Neural cell (in vitro differentiated cells): Measurements from ENCODE around the gene DLK1. TPM values are rescaled to one million over a fixed set of nuclear protein-coding genes. Genes with fewer than 3 reads are reported as not detected.

Experiments used
- H2AFZ ChIP-seq: fragments of 200-600, 300-800 bp; sonication (generic), shearing (Covaris generic); 2 replicates; pipeline ENCODE4 v1.6.0; 2014; ENCODE audit warnings: low read depth, mild to moderate bottlenecking, antibody characterized with exemption, low read length, moderate library complexity
- H3F3A ChIP-seq: fragments of 200-600 bp; shearing (Covaris generic); 2 replicates; pipeline ENCODE4 v1.6.1; 2016; ENCODE audit warnings: mild to moderate bottlenecking, moderate library complexity, mixed read lengths, antibody characterized with exemption, low read length; ENCODE audit not compliant: insufficient read depth, poor library complexity, severe bottlenecking
- H3K27ac ChIP-seq: fragments of 200-600, 300-800 bp; sonication (generic), shearing (Covaris generic); 2 replicates; pipeline ENCODE4 v1.5.1; 2014; ENCODE audit warnings: mild to moderate bottlenecking, low read length, moderate library complexity
- H3K27me3 ChIP-seq: fragments of 300-800, 200-600 bp; sonication (generic), shearing (Covaris generic); 2 replicates; pipeline ENCODE4 v1.6.0; 2014; ENCODE audit warnings: mild to moderate bottlenecking, low read depth, low read length, moderate library complexity; ENCODE audit not compliant: insufficient read depth
- H3K36me3 ChIP-seq: fragments of 300-800, 200-600 bp; sonication (generic), shearing (Covaris generic); 2 replicates; pipeline ENCODE4 v1.5.1; 2014; ENCODE audit warnings: mild to moderate bottlenecking, antibody characterized with exemption, low read length, moderate library complexity; ENCODE audit not compliant: insufficient read depth
- H3K4me2 ChIP-seq: fragments of 300-800, 200-600 bp; sonication (generic), shearing (Covaris generic); 2 replicates; pipeline ENCODE4 v1.6.0; 2014; ENCODE audit warnings: mild to moderate bottlenecking, low read length
- H3K4me3 ChIP-seq: fragments of 300-800, 200-600 bp; sonication (generic), shearing (Covaris generic); 2 replicates; pipeline ENCODE4 v1.5.1; 2014; ENCODE audit warnings: mild to moderate bottlenecking, low read length, moderate library complexity
- H3K79me2 ChIP-seq: fragments of 200-600 bp; shearing (Covaris generic); replicated peaks from 2 replicates; pipeline ENCODE4 v1.6.0; 2014; ENCODE audit warnings: mild to moderate bottlenecking, low read length, moderate library complexity; ENCODE audit not compliant: insufficient read depth
- H3K9ac ChIP-seq: fragments of 300-800, 200-600 bp; sonication (generic), shearing (Covaris generic); 2 replicates; pipeline ENCODE4 v1.6.1; 2016; ENCODE audit warnings: mild to moderate bottlenecking, low read length, mixed read lengths
- H3K9me2 ChIP-seq: fragments of 200-600 bp; shearing (Covaris generic); 2 replicates; pipeline ENCODE4 v1.6.1; 2016; ENCODE audit warnings: mild to moderate bottlenecking, low read length, mixed read lengths; ENCODE audit not compliant: insufficient read depth
- H3K9me3 ChIP-seq: fragments of 200-600, 300-800 bp; sonication (generic), shearing (Covaris generic); 2 replicates; pipeline ENCODE4 v1.6.1; 2016; ENCODE audit warnings: mild to moderate bottlenecking, mixed run types, low read length, moderate library complexity, mixed read lengths
- H4K20me1 ChIP-seq: fragments of 200-600 bp; shearing (Covaris generic); 2 replicates; pipeline ENCODE4 v1.6.1; 2016; ENCODE audit warnings: mild to moderate bottlenecking, mixed run types; ENCODE audit not compliant: insufficient read depth
- EP300 ChIP-seq: fragments of 450-650 bp; conservative IDR thresholded peaks from 2 replicates; pipeline ENCODE4 v1.6.1; 2014; ENCODE audit warnings: antibody characterized with exemption, mild to moderate bottlenecking, moderate library complexity; ENCODE audit not compliant: poor library complexity, severe bottlenecking
- EZH2 ChIP-seq: fragments of 200-600, 300-800 bp; shearing (Covaris generic), sonication (generic); IDR thresholded peaks from 2 replicates; pipeline ENCODE4 v1.6.1; 2014; ENCODE audit warnings: antibody characterized with exemption, low read length, borderline replicate concordance, mild to moderate bottlenecking; ENCODE audit not compliant: insufficient read depth, poor library complexity, severe bottlenecking
- MXI1 ChIP-seq: fragments of 450-650 bp; conservative IDR thresholded peaks from 2 replicates; pipeline ENCODE4 v1.6.1; 2014; ENCODE audit warnings: antibody characterized with exemption, mild to moderate bottlenecking; ENCODE audit not compliant: poor library complexity, severe bottlenecking
- POLR2AphosphoS5 ChIP-seq: IDR thresholded peaks from 2 replicates; pipeline ENCODE4 v1.6.1; 2012
- RAD21 ChIP-seq: fragments of 450-650 bp; conservative IDR thresholded peaks from 2 replicates; pipeline ENCODE4 v1.6.1; 2014; ENCODE audit warnings: antibody characterized with exemption, mild to moderate bottlenecking, moderate library complexity
- SMC3 ChIP-seq: fragments of 450-650 bp; conservative IDR thresholded peaks from 2 replicates; pipeline ENCODE4 v1.6.1; 2014; ENCODE audit warnings: antibody characterized with exemption, mild to moderate bottlenecking, moderate library complexity; ENCODE audit not compliant: poor library complexity
- TAF1 ChIP-seq: IDR thresholded peaks from 2 replicates; pipeline ENCODE4 v1.6.1; 2012; ENCODE audit warnings: low read depth
- polyA plus RNA-seq: library from polyadenylated mRNA; depleted of rRNA; stranded (reverse); fragments of >200 nt; gene quantifications from 2 replicates; pipeline ENCODE4 v1.2.3, GENCODE V29; 2014
- TF ChIP-seq, protein P1 (sequence below): IDR thresholded peaks from 2 replicates; pipeline ENCODE4 v1.6.1; 2012; ENCODE audit warnings: borderline replicate concordance
- TF ChIP-seq, protein P2 (sequence below): fragments of 450-650 bp; IDR thresholded peaks from 2 replicates; pipeline ENCODE4 v1.5.1; 2014; ENCODE audit warnings: antibody characterized with exemption, mild to moderate bottlenecking, moderate library complexity; ENCODE audit not compliant: poor library complexity, severe bottlenecking

DLK1 gene
- polyA plus RNA-seq, 1 donor from 2014 or later: 6.8 TPM

DNA sequence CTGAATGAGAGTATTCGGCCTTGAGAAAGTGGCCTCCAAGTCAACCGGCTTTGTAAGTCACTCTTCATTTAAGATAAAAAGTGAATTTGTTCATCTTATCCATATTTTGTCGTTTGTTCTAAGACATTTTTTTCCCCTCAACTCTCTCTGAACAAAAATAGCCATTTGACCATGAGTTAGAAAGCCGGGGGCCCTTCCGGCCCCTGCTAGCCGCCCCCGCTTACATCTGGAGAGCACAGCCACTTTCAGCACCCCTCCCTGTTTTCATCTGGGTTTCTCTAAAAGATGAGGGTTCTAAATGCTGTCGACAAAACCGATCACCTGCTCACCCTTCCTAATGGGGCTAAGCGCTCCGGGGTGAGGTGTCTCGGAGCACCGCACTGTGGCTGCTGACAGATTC lies 30.7 kb upstream of the DLK1 start:
- Histone ChIP-seq H4K20me1 (no peaks in the 10 kb centered on the region), H3K4me3 (no peak overlapping the region), H3K27me3 (no peaks in the 10 kb centered on the region), H3K4me2 (no peak overlapping the region), H3K79me2 (no peaks in the 10 kb centered on the region), H3F3A (no peaks in the 10 kb centered on the region), H3K9me3 (no peaks in the 10 kb centered on the region), H3K36me3 (no peaks in the 10 kb centered on the region), H2AFZ (no peak overlapping the region), H3K9ac (no peak overlapping the region), H3K9me2 (no peaks in the 10 kb centered on the region), H3K27ac (no peak overlapping the region)
- TF ChIP-seq EP300: no peak
- TF ChIP-seq, protein P1, sequence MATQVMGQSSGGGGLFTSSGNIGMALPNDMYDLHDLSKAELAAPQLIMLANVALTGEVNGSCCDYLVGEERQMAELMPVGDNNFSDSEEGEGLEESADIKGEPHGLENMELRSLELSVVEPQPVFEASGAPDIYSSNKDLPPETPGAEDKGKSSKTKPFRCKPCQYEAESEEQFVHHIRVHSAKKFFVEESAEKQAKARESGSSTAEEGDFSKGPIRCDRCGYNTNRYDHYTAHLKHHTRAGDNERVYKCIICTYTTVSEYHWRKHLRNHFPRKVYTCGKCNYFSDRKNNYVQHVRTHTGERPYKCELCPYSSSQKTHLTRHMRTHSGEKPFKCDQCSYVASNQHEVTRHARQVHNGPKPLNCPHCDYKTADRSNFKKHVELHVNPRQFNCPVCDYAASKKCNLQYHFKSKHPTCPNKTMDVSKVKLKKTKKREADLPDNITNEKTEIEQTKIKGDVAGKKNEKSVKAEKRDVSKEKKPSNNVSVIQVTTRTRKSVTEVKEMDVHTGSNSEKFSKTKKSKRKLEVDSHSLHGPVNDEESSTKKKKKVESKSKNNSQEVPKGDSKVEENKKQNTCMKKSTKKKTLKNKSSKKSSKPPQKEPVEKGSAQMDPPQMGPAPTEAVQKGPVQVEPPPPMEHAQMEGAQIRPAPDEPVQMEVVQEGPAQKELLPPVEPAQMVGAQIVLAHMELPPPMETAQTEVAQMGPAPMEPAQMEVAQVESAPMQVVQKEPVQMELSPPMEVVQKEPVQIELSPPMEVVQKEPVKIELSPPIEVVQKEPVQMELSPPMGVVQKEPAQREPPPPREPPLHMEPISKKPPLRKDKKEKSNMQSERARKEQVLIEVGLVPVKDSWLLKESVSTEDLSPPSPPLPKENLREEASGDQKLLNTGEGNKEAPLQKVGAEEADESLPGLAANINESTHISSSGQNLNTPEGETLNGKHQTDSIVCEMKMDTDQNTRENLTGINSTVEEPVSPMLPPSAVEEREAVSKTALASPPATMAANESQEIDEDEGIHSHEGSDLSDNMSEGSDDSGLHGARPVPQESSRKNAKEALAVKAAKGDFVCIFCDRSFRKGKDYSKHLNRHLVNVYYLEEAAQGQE: no peak
- no peak for TF ChIP-seq TAF1
- TF ChIP-seq EZH2: no peak
- no peak for TF ChIP-seq RAD21
- TF ChIP-seq, protein P2, sequence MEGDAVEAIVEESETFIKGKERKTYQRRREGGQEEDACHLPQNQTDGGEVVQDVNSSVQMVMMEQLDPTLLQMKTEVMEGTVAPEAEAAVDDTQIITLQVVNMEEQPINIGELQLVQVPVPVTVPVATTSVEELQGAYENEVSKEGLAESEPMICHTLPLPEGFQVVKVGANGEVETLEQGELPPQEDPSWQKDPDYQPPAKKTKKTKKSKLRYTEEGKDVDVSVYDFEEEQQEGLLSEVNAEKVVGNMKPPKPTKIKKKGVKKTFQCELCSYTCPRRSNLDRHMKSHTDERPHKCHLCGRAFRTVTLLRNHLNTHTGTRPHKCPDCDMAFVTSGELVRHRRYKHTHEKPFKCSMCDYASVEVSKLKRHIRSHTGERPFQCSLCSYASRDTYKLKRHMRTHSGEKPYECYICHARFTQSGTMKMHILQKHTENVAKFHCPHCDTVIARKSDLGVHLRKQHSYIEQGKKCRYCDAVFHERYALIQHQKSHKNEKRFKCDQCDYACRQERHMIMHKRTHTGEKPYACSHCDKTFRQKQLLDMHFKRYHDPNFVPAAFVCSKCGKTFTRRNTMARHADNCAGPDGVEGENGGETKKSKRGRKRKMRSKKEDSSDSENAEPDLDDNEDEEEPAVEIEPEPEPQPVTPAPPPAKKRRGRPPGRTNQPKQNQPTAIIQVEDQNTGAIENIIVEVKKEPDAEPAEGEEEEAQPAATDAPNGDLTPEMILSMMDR: no peak
- TF ChIP-seq SMC3: no peak
- TF ChIP-seq MXI1: no peak
- TF ChIP-seq POLR2AphosphoS5: no peak

DNA sequence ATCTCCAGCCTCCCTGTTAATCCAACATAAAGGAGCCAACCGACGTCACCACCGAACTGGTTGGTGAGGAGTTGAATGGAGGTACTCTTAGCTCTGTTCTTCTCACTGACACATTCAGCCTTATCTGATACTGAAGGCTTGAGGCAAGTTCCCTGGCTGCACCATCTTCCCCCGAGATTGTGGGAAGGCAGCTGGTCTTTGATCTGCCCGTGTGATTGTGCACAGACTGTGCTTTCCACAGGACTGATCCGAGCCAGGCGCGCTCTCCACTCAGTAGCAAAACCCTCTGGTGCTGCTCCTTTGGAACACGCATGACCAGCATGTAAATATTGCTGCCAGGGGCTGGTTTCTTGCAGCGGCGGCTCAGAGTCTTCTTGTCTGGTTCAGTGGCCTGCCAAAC lies 30.1 kb upstream of the DLK1 start:
- no peaks in the 10 kb centered on the region for H4K20me1 ChIP-seq
- no peak overlapping the region for H2AFZ ChIP-seq
- H3K9ac ChIP-seq: no peak overlapping the region
- H3K27me3 ChIP-seq: no peaks in the 10 kb centered on the region
- TF ChIP-seq, protein P2: no peak
- TF ChIP-seq POLR2AphosphoS5 (no peak), EP300 (no peak), RAD21 (no peak), MXI1 (no peak), EZH2 (no peak)
- TF ChIP-seq, protein P1: no peak
- no peak overlapping the region for H3K4me2 ChIP-seq
- no peak overlapping the region for H3K4me3 ChIP-seq
- H3F3A ChIP-seq: no peaks in the 10 kb centered on the region
- H3K9me3 ChIP-seq: no peaks in the 10 kb centered on the region
- no peak overlapping the region for H3K27ac ChIP-seq
- H3K79me2 ChIP-seq: no peaks in the 10 kb centered on the region
- no peaks in the 10 kb centered on the region for H3K36me3 ChIP-seq
- no peaks in the 10 kb centered on the region for H3K9me2 ChIP-seq
